ENCODE measurements around the gene FSD1. TPM values are rescaled to one million over a fixed set of nuclear protein-coding genes. Genes with fewer than 3 reads are reported as not detected.

The FSD1 gene
- total RNA-seq, 4 donors from 2014 or later, result 0.67 TPM; not detected in 3

- ATAC-seq, result no peak
- Histone ChIP-seq H3K4me1 (peaks cover 0 to 10% (median 0%) of the 10 kb centered on the region in 3 donors), H3K27ac (no peak overlapping the region), H3K9me3 (no peaks in the 10 kb centered on the region), H3K27me3 (no peaks in the 10 kb centered on the region), H3K36me3 (peaks cover 0 to 52% of the 10 kb centered on the region in 2 donors), H3K4me3 (no peak overlapping the region)
- WGBS, 2 donors (ENCODE audit: low coverage in 1 of 2), result 100% methylated on average over 1 of the region's 12 CpGs; no CpG with 5 or more reads in 1 of the 2 donors
- no peak for TF ChIP-seq EP300 (IDR thresholded peaks at IDR 0.05)
- TF ChIP-seq POLR2A (IDR thresholded peaks at IDR 0.05), result no peak
- TF ChIP-seq CTCF (IDR thresholded peaks at IDR 0.05), result no peak
- TF ChIP-seq POLR2AphosphoS5 (IDR thresholded peaks at IDR 0.05), result no peak
Measured at GRCh38 chr19:4354282-4354681, 49.9 kb downstream of the FSD1 start.

- TF ChIP-seq POLR2A (IDR thresholded peaks at IDR 0.05) (no peak), EP300 (IDR thresholded peaks at IDR 0.05) (no peak), POLR2AphosphoS5 (IDR thresholded peaks at IDR 0.05) (no peak), CTCF (IDR thresholded peaks at IDR 0.05) (no peak)
- Histone ChIP-seq H3K4me1 (peaks cover 0 to 16% (median 0%) of the 10 kb centered on the region in 3 donors), H3K4me3 (no peak overlapping the region), H3K9me3 (no peaks in the 10 kb centered on the region), H3K27ac (no peak overlapping the region), H3K27me3 (no peaks in the 10 kb centered on the region), H3K36me3 (peaks cover 0 to 58% of the 10 kb centered on the region in 2 donors)
- 74% methylated on average over 3 of the region's 17 CpGs; no CpG with 5 or more reads in 1 of the 2 donors for WGBS, 2 donors (ENCODE audit: low coverage in 1 of 2)
- no peak for ATAC-seq
Measured at GRCh38 chr19:4354897-4355296, 50.5 kb downstream of the FSD1 start.

- Histone ChIP-seq H3K4me1 (peaks cover 0 to 35% (median 0%) of the 10 kb centered on the region in 3 donors), H3K27ac (no peak overlapping the region), H3K36me3 (peaks cover 0 to 82% of the 10 kb centered on the region in 2 donors), H3K9me3 (no peaks in the 10 kb centered on the region), H3K27me3 (no peaks in the 10 kb centered on the region), H3K4me3 (no peak overlapping the region)
- WGBS, 2 donors (ENCODE audit: low coverage in 1 of 2), result 60% methylated on average over 1 of the region's 23 CpGs; no CpG with 5 or more reads in 1 of the 2 donors
- ATAC-seq, result no peak
- TF ChIP-seq POLR2AphosphoS5 (IDR thresholded peaks at IDR 0.05), result no peak
- no peak for TF ChIP-seq EP300 (IDR thresholded peaks at IDR 0.05)
- TF ChIP-seq CTCF (IDR thresholded peaks at IDR 0.05), result no peak
- TF ChIP-seq POLR2A (IDR thresholded peaks at IDR 0.05), result no peak
Measured at GRCh38 chr19:4357095-4357797, 52.8 kb downstream of the FSD1 start.

GRCh38 chr19:4357921-4358326 is 53.5 kb downstream of the FSD1 start:
- TF ChIP-seq POLR2AphosphoS5 (IDR thresholded peaks at IDR 0.05) (no peak), CTCF (IDR thresholded peaks at IDR 0.05) (no peak), POLR2A (IDR thresholded peaks at IDR 0.05) (no peak), EP300 (IDR thresholded peaks at IDR 0.05) (no peak)
- no peaks in the 10 kb centered on the region for H3K27me3 ChIP-seq
- peaks cover 0 to 29% (median 0%) of the 10 kb centered on the region in 3 donors for H3K4me1 ChIP-seq
- no peak overlapping the region for H3K4me3 ChIP-seq
- 0% methylated on average over 1 of the region's 16 CpGs; no CpG with 5 or more reads in 1 of the 2 donors for WGBS, 2 donors (ENCODE audit: low coverage in 1 of 2)
- no peaks in the 10 kb centered on the region for H3K9me3 ChIP-seq
- ATAC-seq, result no peak
- H3K36me3 ChIP-seq, result peaks cover 0 to 89% of the 10 kb centered on the region in 2 donors
- H3K27ac ChIP-seq, result no peak overlapping the region
